Endothelial cell (in vitro differentiated cells): ENCODE measurements around the gene ZNF513. TPM values are rescaled to one million over a fixed set of nuclear protein-coding genes. Genes with fewer than 3 reads are reported as not detected.
A peak's percentile ranks its signal among the peaks of the same experiment; 100 is the strongest.
"Not testable (repeated sequence)": the region's sequence is repeated elsewhere in the genome, so short reads cannot be mapped to it uniquely, and the experiment has no call there.

Experiments
- DNase-seq: peaks from one replicate; pipeline ENCODE4 v3.0.0; 2021; ENCODE audit warnings: low spot score
- H3K27ac Mint-ChIP-seq: one replicate; pipeline ENCODE4 v1.8.0; 2021; ENCODE audit warnings: mixed read lengths, inconsistent platforms; ENCODE audit not compliant: unreplicated experiment
- H3K27me3 Mint-ChIP-seq: one replicate; pipeline ENCODE4 v1.8.0; 2021; ENCODE audit warnings: mild to moderate bottlenecking, moderate library complexity, mixed read lengths, inconsistent platforms; ENCODE audit not compliant: unreplicated experiment
- H3K36me3 Mint-ChIP-seq: one replicate; pipeline ENCODE4 v1.8.0; 2021; ENCODE audit warnings: mild to moderate bottlenecking, low read depth, mixed read lengths, inconsistent platforms; ENCODE audit not compliant: unreplicated experiment
- H3K4me1 Mint-ChIP-seq: one replicate; pipeline ENCODE4 v1.8.0; 2021; ENCODE audit warnings: mild to moderate bottlenecking, mixed read lengths, inconsistent platforms; ENCODE audit not compliant: unreplicated experiment
- H3K4me3 Mint-ChIP-seq: one replicate; pipeline ENCODE4 v1.8.0; 2021; ENCODE audit warnings: mild to moderate bottlenecking, mixed read lengths, inconsistent platforms; ENCODE audit not compliant: unreplicated experiment
- H3K9me3 Mint-ChIP-seq: one replicate; pipeline ENCODE4 v1.8.0; 2021; ENCODE audit warnings: mixed read lengths, inconsistent platforms; ENCODE audit not compliant: unreplicated experiment
- long read RNA-seq: library from polyadenylated mRNA; unstranded; transcript quantifications from one replicate; pipeline ENCODE4 v2.0.0, GENCODE V29; 2020; ENCODE audit not compliant: unreplicated experiment
- total RNA-seq: library from RNA; stranded (reverse); fragmentation: NEBNext Ultra II Directional; extraction: Animal tissue kit (Norgen Biotek cat#: 25700); gene quantifications from one replicate; pipeline ENCODE4 v1.2.1, GENCODE V29; 2021; ENCODE audit not compliant: unreplicated experiment
- TF ChIP-seq, protein P1 (sequence below): fragments of 200-600 bp; sonication (generic); IDR thresholded peaks from one replicate; pipeline ENCODE4 v1.5.0; 2021; ENCODE audit warnings: antibody characterized with exemption; ENCODE audit not compliant: unreplicated experiment

ZNF513 gene, protein sequence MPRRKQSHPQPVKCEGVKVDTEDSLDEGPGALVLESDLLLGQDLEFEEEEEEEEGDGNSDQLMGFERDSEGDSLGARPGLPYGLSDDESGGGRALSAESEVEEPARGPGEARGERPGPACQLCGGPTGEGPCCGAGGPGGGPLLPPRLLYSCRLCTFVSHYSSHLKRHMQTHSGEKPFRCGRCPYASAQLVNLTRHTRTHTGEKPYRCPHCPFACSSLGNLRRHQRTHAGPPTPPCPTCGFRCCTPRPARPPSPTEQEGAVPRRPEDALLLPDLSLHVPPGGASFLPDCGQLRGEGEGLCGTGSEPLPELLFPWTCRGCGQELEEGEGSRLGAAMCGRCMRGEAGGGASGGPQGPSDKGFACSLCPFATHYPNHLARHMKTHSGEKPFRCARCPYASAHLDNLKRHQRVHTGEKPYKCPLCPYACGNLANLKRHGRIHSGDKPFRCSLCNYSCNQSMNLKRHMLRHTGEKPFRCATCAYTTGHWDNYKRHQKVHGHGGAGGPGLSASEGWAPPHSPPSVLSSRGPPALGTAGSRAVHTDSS
- 20.8 TPM for total RNA-seq
- long read RNA-seq, partial matches to known transcripts, result 0 of 2 reads
- long read RNA-seq, other reads (novel, unspliced or antisense), result 1 of 2 reads

DNA sequence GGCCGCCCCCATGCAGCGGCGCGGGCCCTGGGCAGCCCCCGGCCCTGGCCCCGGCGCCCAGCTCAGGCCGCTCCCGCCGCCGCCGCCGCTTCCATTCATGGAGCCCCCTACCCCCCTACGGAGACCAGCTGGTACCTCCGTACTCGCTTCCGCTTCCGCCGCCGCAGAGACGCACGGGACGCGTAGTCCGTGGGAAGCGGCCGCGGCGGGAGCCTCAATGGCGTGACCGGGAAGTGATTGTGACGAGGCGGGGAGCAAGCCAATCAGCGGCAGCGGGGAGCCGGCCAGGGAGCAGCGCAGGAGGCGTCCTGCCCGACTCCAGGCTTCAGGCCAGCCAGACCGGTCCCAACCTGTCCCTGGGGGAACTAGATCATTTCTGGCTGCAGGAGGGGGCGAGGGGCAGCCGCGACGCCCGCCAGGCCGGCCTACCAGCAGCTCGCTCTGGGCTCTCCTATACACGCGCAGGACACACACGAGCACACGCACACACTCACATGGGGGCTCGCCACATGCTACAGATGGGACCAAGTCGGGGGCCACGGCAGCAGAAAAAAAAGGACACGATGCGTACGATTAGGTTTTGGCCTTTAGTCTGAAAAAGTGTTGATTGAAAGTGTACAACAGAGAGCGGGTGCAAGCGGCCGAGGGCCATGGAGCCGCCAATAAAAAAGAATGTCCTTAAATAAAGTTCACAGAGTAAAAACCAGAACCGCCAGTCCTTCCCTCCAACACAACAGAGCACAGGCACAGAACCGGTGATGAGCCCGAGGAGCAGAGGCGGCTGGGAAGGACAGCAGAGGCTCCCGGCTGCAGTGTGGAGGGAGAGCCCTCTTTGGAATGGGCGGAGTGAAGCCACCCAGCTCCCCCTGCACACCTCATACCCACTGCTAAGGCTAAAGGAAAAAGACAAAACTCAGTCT is at the start of gene ZNF513:
TSS of gene ZNF513 (minus strand) at position 109 of the 920 bp plus-strand sequence. CDS start 208 bp downstream, outside the sequence.
- H3K4me1 Mint-ChIP-seq, result peaks cover 20% of the 10 kb centered on the region
- H3K9me3 Mint-ChIP-seq, result no peaks in the 10 kb centered on the region
- H3K36me3 Mint-ChIP-seq, result peaks cover 60% of the 10 kb centered on the region
- peaks cover 21% of the 10 kb centered on the region for H3K27me3 Mint-ChIP-seq
- peak within 1 kb of the TSS; percentile 93 for H3K4me3 Mint-ChIP-seq
- TF ChIP-seq, protein P1, sequence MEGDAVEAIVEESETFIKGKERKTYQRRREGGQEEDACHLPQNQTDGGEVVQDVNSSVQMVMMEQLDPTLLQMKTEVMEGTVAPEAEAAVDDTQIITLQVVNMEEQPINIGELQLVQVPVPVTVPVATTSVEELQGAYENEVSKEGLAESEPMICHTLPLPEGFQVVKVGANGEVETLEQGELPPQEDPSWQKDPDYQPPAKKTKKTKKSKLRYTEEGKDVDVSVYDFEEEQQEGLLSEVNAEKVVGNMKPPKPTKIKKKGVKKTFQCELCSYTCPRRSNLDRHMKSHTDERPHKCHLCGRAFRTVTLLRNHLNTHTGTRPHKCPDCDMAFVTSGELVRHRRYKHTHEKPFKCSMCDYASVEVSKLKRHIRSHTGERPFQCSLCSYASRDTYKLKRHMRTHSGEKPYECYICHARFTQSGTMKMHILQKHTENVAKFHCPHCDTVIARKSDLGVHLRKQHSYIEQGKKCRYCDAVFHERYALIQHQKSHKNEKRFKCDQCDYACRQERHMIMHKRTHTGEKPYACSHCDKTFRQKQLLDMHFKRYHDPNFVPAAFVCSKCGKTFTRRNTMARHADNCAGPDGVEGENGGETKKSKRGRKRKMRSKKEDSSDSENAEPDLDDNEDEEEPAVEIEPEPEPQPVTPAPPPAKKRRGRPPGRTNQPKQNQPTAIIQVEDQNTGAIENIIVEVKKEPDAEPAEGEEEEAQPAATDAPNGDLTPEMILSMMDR, result no peak
- peak; percentile 89 for DNase-seq
- peak within 1 kb of the TSS; percentile 98 for H3K27ac Mint-ChIP-seq

DNA sequence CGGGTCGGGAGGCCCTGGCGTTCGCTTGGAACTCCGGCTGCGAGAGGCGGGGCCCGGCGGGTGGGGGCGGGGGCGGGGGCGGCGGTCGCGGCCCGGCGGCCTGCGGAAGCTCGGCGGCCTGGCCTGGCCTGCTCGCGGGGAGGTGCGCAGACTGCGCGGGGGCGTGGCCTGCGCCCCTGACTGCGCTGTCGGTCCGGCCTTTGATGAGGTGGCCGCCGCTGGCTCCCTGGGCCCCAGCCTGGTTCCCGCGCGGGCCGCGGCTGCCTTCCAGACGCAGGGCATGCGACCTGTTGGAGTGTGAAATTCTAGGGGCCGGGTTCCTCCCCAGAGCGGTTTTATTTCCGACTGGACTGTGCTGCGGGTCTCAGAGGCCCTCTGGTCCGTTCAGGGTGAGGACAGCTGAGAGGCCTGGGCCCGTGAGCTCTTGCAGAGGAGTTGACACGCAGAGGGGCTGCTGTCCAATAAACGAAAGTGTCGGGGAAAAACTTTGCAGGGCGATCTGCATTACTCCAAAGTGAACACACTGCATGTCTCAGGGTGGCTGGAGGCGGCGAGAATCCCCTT is 48.5 kb upstream of the ZNF513 start:
- DNase-seq, result peak; percentile 84
- Mint-ChIP-seq H3K27ac (peak overlapping the region; percentile 85), H3K4me1 (peaks cover 18% of the 10 kb centered on the region), H3K9me3 (no peaks in the 10 kb centered on the region), H3K36me3 (peaks cover 11% of the 10 kb centered on the region), H3K27me3 (peaks cover 1% of the 10 kb centered on the region), H3K4me3 (peak overlapping the region; percentile 99)
- TF ChIP-seq, protein P1, result no peak

DNA sequence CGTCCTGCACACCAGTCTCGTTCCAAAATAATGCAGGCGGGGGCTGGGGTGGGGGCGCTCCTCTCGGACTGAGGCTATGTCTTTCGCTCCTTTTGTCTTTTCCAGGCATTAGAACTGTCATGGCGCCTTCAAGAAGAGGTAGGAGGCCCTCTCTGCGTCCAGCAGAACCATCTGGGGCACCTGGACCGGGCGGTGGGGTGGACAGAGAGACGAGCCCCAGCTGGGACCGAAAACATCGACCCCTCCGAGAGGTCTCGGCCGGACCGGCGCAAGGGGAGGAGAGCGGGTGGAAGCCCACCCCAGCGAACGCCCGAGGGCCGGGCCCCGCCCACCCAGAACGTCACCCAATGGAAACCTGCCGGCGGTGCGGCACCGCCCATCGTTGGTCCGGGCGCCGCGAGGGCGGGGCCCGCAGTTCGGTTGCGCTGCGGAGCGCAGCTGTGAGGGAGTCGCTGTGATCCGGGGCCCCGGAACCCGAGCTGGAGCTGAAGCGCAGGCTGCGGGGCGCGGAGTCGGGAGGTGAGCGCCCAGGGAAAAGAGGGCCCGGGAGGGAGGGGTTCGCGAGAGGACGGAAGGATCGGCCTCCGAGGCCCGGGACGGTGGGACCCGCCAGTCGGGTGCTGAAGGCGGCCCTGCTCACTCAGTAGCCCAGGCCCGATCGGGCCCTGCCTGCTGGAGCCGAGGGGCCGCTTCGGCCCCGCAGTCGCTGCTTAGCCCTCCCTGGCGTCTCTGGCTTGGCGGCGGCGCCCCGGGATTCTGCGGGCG is 47.9 kb upstream of the ZNF513 start, which contains the start of gene NRBP1:
TSS of gene NRBP1 (plus strand) at position 419 of the 765 bp plus-strand sequence. CDS start 4,643 bp downstream, outside the sequence.
- Mint-ChIP-seq H3K9me3 (no peaks in the 10 kb centered on the region), H3K27me3 (peaks cover 1% of the 10 kb centered on the region), H3K4me3 (peak within 1 kb of the TSS; percentile 99), H3K27ac (peak within 1 kb of the TSS; percentile 85), H3K4me1 (peaks cover 18% of the 10 kb centered on the region), H3K36me3 (peaks cover 4% of the 10 kb centered on the region)
- peak; percentile 91 for DNase-seq
- TF ChIP-seq, protein P1, result no peak

- H3K4me3 Mint-ChIP-seq, result peak overlapping the region; percentile 94
- no peaks in the 10 kb centered on the region for H3K9me3 Mint-ChIP-seq
- TF ChIP-seq, protein P1, result no peak
- H3K27me3 Mint-ChIP-seq, result peaks cover 1% of the 10 kb centered on the region
- DNase-seq, result no peak
- H3K4me1 Mint-ChIP-seq, result peaks cover 18% of the 10 kb centered on the region
- peak overlapping the region; percentile 84 for H3K27ac Mint-ChIP-seq
- no peaks in the 10 kb centered on the region for H3K36me3 Mint-ChIP-seq
Measured at GRCh38 chr2:27427863-27428212, 47.3 kb upstream of the ZNF513 start.

DNA sequence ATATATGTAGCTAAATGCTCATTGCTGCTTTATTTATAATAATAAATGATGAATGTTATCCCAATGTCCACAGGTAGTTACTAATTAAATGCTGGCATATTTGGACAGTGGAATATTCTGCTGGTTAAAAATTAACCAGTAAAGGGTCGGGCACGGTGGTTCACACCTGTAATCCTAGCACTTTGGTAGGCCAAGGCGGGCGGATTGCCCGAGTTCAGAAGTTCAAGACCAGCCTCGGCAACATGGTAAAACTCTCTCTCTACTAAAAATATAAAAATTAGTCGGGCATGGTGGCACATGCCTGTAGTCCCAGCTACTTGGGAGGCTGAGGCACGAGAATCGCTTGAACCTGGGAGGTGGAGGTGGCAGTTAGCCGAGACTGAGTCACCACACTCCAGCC is 44.5 kb upstream of the ZNF513 start:
- H3K27me3 Mint-ChIP-seq, H3K9me3 Mint-ChIP-seq, H3K27ac Mint-ChIP-seq, H3K4me3 Mint-ChIP-seq, H3K36me3 Mint-ChIP-seq, DNase-seq: not testable (repeated sequence)
- H3K4me1 Mint-ChIP-seq, result peaks cover 16% of the 10 kb centered on the region
